OCI-LY1 (cell line): ENCODE results near the gene STPG1.

ENCODE experiments used
- H2AFZ ChIP-seq: fragments of 200-600 bp; sonication (generic), shearing (Covaris generic); 2 replicates; pipeline ENCODE4 v1.6.0; 2014; ENCODE audit warnings: antibody characterized with exemption, mild to moderate bottlenecking, low read length
- H3F3A ChIP-seq: fragments of 200-600 bp; sonication (generic), shearing (Covaris generic); 2 replicates; pipeline ENCODE4 v1.6.0; 2014; ENCODE audit warnings: mild to moderate bottlenecking, antibody characterized with exemption, low read length, moderate library complexity; ENCODE audit not compliant: insufficient read depth
- H3K27ac ChIP-seq: fragments of 200-600 bp; sonication (generic); 2 replicates; pipeline ENCODE4 v1.5.1; 2014; ENCODE audit warnings: low read length, mixed run types, mild to moderate bottlenecking, low read depth; ENCODE audit not compliant: poor library complexity, severe bottlenecking
- H3K27me3 ChIP-seq: fragments of 200-600 bp; sonication (generic); 2 replicates; pipeline ENCODE4 v1.6.0; 2014; ENCODE audit warnings: antibody characterized with exemption, mild to moderate bottlenecking, low read length, moderate library complexity; ENCODE audit not compliant: insufficient read depth
- H3K36me3 ChIP-seq: fragments of 200-600 bp; sonication (generic); 2 replicates; pipeline ENCODE4 v1.6.1; 2014; ENCODE audit warnings: mild to moderate bottlenecking, antibody characterized with exemption, low read length, moderate library complexity, mixed read lengths; ENCODE audit not compliant: insufficient read depth
- H3K4me1 ChIP-seq: fragments of 200-600 bp; sonication (generic); 2 replicates; pipeline ENCODE4 v1.5.1; 2014; ENCODE audit warnings: mild to moderate bottlenecking, low read length, moderate library complexity; ENCODE audit not compliant: insufficient read depth, severe bottlenecking
- H3K4me2 ChIP-seq: fragments of 200-600 bp; sonication (generic), shearing (Covaris generic); 2 replicates; pipeline ENCODE4 v1.6.1; 2014; ENCODE audit warnings: low read length
- H3K4me3 ChIP-seq: fragments of 200-600 bp; sonication (generic); 2 replicates; pipeline ENCODE4 v1.5.1; 2014; ENCODE audit warnings: low read length, low read depth, mild to moderate bottlenecking, mixed read lengths; ENCODE audit not compliant: poor library complexity, severe bottlenecking
- H3K79me2 ChIP-seq: fragments of 200-600 bp; shearing (Covaris generic); 2 replicates; pipeline ENCODE4 v1.6.1; 2016; ENCODE audit warnings: mixed run types, low read length, mixed read lengths; ENCODE audit not compliant: insufficient read depth
- H3K9ac ChIP-seq: fragments of 200-600 bp; sonication (generic), shearing (Covaris generic); 2 replicates; pipeline ENCODE4 v1.6.1; 2014; ENCODE audit warnings: mild to moderate bottlenecking, low read length, mixed read lengths
- H3K9me2 ChIP-seq: fragments of 200-600 bp; sonication (generic), shearing (Covaris generic); 2 replicates; pipeline ENCODE4 v1.6.1; 2014; ENCODE audit warnings: low read depth, mild to moderate bottlenecking, low read length, mixed read lengths
- H3K9me3 ChIP-seq: fragments of 200-600 bp; shearing (Covaris generic); 2 replicates; pipeline ENCODE4 v1.6.1; 2014; ENCODE audit warnings: low read length, mixed read lengths
- H4K20me1 ChIP-seq: fragments of 200-600 bp; sonication (generic), shearing (Covaris generic); 2 replicates; pipeline ENCODE4 v1.6.0; 2016; ENCODE audit warnings: mild to moderate bottlenecking, low read length; ENCODE audit not compliant: insufficient read depth
- EZH2 ChIP-seq: fragments of 200-600 bp; sonication (generic), shearing (Covaris generic); IDR thresholded peaks from 2 replicates; pipeline ENCODE4 v1.8.0; 2017; ENCODE audit warnings: borderline replicate concordance, mixed run types, mild to moderate bottlenecking, antibody characterized with exemption, low read length, moderate library complexity, mixed read lengths
- TF ChIP-seq, protein P1 (sequence below): fragments of 200-600 bp; sonication (generic), shearing (Covaris generic); IDR thresholded peaks from 2 replicates; pipeline ENCODE4 v1.5.1; 2017; ENCODE audit warnings: mild to moderate bottlenecking, antibody characterized with exemption, low read length, moderate library complexity, mixed read lengths

Gene STPG1

GRCh38 chr1:24329797-24330543, 83.6 kb downstream of the STPG1 start:
- Histone ChIP-seq H3K4me2 (no peak overlapping the region), H3K4me3 (no peak overlapping the region), H3K4me1 (no peaks in the 10 kb centered on the region), H3K27ac (no peak overlapping the region), H4K20me1 (no peaks in the 10 kb centered on the region), H3K9me3 (no peaks in the 10 kb centered on the region), H2AFZ (no peak overlapping the region), H3K79me2 (no peaks in the 10 kb centered on the region), H3F3A (no peaks in the 10 kb centered on the region), H3K27me3 (peaks cover 3% of the 10 kb centered on the region; the same call in 1 of the 2 replicates), H3K9me2 (no peaks in the 10 kb centered on the region), H3K36me3 (no peaks in the 10 kb centered on the region), H3K9ac (no peak overlapping the region)
- no peak for TF ChIP-seq EZH2
- TF ChIP-seq, protein P1, sequence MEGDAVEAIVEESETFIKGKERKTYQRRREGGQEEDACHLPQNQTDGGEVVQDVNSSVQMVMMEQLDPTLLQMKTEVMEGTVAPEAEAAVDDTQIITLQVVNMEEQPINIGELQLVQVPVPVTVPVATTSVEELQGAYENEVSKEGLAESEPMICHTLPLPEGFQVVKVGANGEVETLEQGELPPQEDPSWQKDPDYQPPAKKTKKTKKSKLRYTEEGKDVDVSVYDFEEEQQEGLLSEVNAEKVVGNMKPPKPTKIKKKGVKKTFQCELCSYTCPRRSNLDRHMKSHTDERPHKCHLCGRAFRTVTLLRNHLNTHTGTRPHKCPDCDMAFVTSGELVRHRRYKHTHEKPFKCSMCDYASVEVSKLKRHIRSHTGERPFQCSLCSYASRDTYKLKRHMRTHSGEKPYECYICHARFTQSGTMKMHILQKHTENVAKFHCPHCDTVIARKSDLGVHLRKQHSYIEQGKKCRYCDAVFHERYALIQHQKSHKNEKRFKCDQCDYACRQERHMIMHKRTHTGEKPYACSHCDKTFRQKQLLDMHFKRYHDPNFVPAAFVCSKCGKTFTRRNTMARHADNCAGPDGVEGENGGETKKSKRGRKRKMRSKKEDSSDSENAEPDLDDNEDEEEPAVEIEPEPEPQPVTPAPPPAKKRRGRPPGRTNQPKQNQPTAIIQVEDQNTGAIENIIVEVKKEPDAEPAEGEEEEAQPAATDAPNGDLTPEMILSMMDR, result no peak

DNA sequence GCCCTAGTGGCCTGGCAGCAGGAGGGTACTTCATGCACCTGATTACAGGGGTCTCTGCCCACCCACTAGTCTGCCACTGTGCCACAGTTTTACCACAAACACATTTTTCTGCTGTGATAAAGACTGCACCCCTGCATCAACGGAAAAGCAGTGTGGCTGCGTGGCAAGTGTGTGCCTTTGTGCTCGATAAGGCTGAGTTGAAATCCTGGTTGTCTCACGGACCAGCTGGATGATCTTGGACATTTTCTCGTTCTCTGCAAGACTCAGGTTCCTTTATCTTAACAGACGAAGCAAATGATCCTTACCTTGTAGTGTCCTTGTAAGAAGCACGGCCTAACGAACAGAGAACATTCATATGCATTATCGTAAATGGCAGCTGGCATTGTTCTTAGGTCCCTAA, 84.3 kb downstream of the STPG1 start:
- Histone ChIP-seq H4K20me1 (no peaks in the 10 kb centered on the region), H3K4me2 (no peak overlapping the region), H3K27me3 (peaks cover 3% of the 10 kb centered on the region; the same call in 1 of the 2 replicates), H3K27ac (no peak overlapping the region), H3F3A (no peaks in the 10 kb centered on the region), H3K4me3 (no peak overlapping the region), H3K4me1 (no peaks in the 10 kb centered on the region), H3K9me3 (no peaks in the 10 kb centered on the region), H3K9me2 (no peaks in the 10 kb centered on the region), H2AFZ (no peak overlapping the region), H3K79me2 (no peaks in the 10 kb centered on the region), H3K36me3 (no peaks in the 10 kb centered on the region), H3K9ac (no peak overlapping the region)
- TF ChIP-seq EZH2, result no peak
- TF ChIP-seq, protein P1, result no peak

GRCh38 chr1:24327891-24328290, 85.7 kb downstream of the STPG1 start:
- Histone ChIP-seq H3K79me2 (no peaks in the 10 kb centered on the region), H3K4me3 (no peak overlapping the region), H3K4me1 (no peaks in the 10 kb centered on the region), H3K27me3 (peaks cover 8% of the 10 kb centered on the region; the same call in 1 of the 2 replicates), H3F3A (no peaks in the 10 kb centered on the region), H3K36me3 (no peaks in the 10 kb centered on the region), H4K20me1 (no peaks in the 10 kb centered on the region), H2AFZ (no peak overlapping the region), H3K9me3 (no peaks in the 10 kb centered on the region), H3K4me2 (no peak overlapping the region), H3K9ac (no peak overlapping the region), H3K27ac (no peak overlapping the region), H3K9me2 (no peaks in the 10 kb centered on the region)
- TF ChIP-seq, protein P1, result no peak
- TF ChIP-seq EZH2, result no peak
